ENCODE measurements around the gene GABBR2.
A peak's percentile ranks its signal among the peaks of the same experiment; 100 is the strongest.

GRCh38 chr9:98263482-98264357 is 445.0 kb downstream of the GABBR2 start:
- TF ChIP-seq CTCF (IDR thresholded peaks at IDR 0.05) (peak; percentile 79 to 93 (median 89)), POLR2A (IDR thresholded peaks at IDR 0.05) (no peak)
